SK-N-SH treated with all-trans-retinoic acid at 6 μM for 48 hours (cell line): ENCODE measurements around the gene ASAP2.

ENCODE experiments used
- ARNTL ChIP-seq: fragments of 450-650 bp; formaldehyde crosslinking; IDR thresholded peaks from 2 replicates; pipeline ENCODE4 v1.5.0; 2020; ENCODE audit warnings: low read depth, mild to moderate bottlenecking, moderate library complexity, borderline replicate concordance
- CSDC2 ChIP-seq: fragments of 250-450 bp; sonication (Bioruptor Pico); IDR thresholded peaks from 2 replicates; pipeline ENCODE4 v1.5.0; 2020; ENCODE audit warnings: mild to moderate bottlenecking, moderate library complexity
- GLIS3 ChIP-seq: fragments of 250-450 bp; sonication (Bioruptor Pico); IDR thresholded peaks from 2 replicates; pipeline ENCODE4 v1.5.0; 2020; ENCODE audit warnings: mild to moderate bottlenecking, moderate library complexity
- PATZ1 ChIP-seq: fragments of 250-450 bp; sonication (Bioruptor Pico); IDR thresholded peaks from 2 replicates; pipeline ENCODE4 v1.8.0; 2020; ENCODE audit warnings: mild to moderate bottlenecking, moderate library complexity, borderline replicate concordance
- ZC3H10 ChIP-seq: fragments of 250-450 bp; sonication (Bioruptor Pico); IDR thresholded peaks from 2 replicates; pipeline ENCODE4 v1.5.1; 2021; ENCODE audit warnings: mild to moderate bottlenecking, moderate library complexity
- ZFP3 ChIP-seq: fragments of 250-450 bp; sonication (Bioruptor Pico); IDR thresholded peaks from 2 replicates; pipeline ENCODE4 v1.5.0; 2020; ENCODE audit warnings: mild to moderate bottlenecking, moderate library complexity
- ZFP30 ChIP-seq: fragments of 450-650 bp; formaldehyde crosslinking; IDR thresholded peaks from 2 replicates; pipeline ENCODE4 v1.5.0; 2022; ENCODE audit warnings: mild to moderate bottlenecking, moderate library complexity
- ZNF565 ChIP-seq: fragments of 450-650 bp; formaldehyde crosslinking; conservative IDR thresholded peaks from 2 replicates; pipeline ENCODE4 v1.5.0; 2020; ENCODE audit warnings: low read depth, mild to moderate bottlenecking, moderate library complexity
- ZNF70 ChIP-seq: fragments of 450-650 bp; formaldehyde crosslinking; IDR thresholded peaks from 2 replicates; pipeline ENCODE4 v1.5.0; 2020; ENCODE audit warnings: mild to moderate bottlenecking, moderate library complexity
- ZNF8 ChIP-seq: fragments of 450-650 bp; formaldehyde crosslinking; IDR thresholded peaks from 2 replicates; pipeline ENCODE4 v1.5.0; 2020; ENCODE audit warnings: mild to moderate bottlenecking, moderate library complexity
- TF ChIP-seq, protein P1 (sequence below): fragments of 250-450 bp; sonication (Bioruptor Pico); IDR thresholded peaks from 2 replicates; pipeline ENCODE4 v1.5.0; 2020; ENCODE audit warnings: mild to moderate bottlenecking, moderate library complexity
- TF ChIP-seq, protein P2 (sequence below): fragments of 250-450 bp; sonication (Bioruptor Pico); IDR thresholded peaks from 2 replicates; pipeline ENCODE4 v1.5.1; 2020; ENCODE audit warnings: low read depth, mild to moderate bottlenecking, moderate library complexity

GRCh38 chr2:9192712-9193111, 13.9 kb upstream of the ASAP2 start:
- TF ChIP-seq ZC3H10 (CRISPR knock-in tag) (no peak), ZNF70 (no peak), ZNF565 (CRISPR knock-in tag) (no peak), PATZ1 (CRISPR knock-in tag) (no peak), GLIS3 (CRISPR knock-in tag) (no peak), ARNTL (CRISPR knock-in tag) (no peak), ZFP3 (CRISPR knock-in tag) (no peak), ZNF8 (CRISPR knock-in tag) (no peak), ZFP30 (CRISPR knock-in tag) (no peak), CSDC2 (no peak)
- TF ChIP-seq, protein P1, sequence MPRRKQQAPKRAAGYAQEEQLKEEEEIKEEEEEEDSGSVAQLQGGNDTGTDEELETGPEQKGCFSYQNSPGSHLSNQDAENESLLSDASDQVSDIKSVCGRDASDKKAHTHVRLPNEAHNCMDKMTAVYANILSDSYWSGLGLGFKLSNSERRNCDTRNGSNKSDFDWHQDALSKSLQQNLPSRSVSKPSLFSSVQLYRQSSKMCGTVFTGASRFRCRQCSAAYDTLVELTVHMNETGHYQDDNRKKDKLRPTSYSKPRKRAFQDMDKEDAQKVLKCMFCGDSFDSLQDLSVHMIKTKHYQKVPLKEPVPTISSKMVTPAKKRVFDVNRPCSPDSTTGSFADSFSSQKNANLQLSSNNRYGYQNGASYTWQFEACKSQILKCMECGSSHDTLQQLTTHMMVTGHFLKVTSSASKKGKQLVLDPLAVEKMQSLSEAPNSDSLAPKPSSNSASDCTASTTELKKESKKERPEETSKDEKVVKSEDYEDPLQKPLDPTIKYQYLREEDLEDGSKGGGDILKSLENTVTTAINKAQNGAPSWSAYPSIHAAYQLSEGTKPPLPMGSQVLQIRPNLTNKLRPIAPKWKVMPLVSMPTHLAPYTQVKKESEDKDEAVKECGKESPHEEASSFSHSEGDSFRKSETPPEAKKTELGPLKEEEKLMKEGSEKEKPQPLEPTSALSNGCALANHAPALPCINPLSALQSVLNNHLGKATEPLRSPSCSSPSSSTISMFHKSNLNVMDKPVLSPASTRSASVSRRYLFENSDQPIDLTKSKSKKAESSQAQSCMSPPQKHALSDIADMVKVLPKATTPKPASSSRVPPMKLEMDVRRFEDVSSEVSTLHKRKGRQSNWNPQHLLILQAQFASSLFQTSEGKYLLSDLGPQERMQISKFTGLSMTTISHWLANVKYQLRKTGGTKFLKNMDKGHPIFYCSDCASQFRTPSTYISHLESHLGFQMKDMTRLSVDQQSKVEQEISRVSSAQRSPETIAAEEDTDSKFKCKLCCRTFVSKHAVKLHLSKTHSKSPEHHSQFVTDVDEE (CRISPR knock-in tag) = no peak
- TF ChIP-seq, protein P2, sequence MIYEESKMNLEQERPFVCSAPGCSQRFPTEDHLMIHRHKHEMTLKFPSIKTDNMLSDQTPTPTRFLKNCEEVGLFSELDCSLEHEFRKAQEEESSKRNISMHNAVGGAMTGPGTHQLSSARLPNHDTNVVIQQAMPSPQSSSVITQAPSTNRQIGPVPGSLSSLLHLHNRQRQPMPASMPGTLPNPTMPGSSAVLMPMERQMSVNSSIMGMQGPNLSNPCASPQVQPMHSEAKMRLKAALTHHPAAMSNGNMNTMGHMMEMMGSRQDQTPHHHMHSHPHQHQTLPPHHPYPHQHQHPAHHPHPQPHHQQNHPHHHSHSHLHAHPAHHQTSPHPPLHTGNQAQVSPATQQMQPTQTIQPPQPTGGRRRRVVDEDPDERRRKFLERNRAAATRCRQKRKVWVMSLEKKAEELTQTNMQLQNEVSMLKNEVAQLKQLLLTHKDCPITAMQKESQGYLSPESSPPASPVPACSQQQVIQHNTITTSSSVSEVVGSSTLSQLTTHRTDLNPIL (CRISPR knock-in tag) = no peak
